ENCODE results near the gene GDPD5. TPM values are rescaled to one million over a fixed set of nuclear protein-coding genes. Genes with fewer than 3 reads are reported as not detected.

The GDPD5 gene
- total and polyA plus RNA-seq, 10 of the 15 experiments (the other 5 are each of a cell fraction or from before 2014, with no cell fraction given), result 0.10 to 30.0 (median 6.7) TPM

- BruUV-seq (replicated peaks), result no TSS peak
- Histone ChIP-seq H3K4me1 (ENCODE audit: control insufficient read depth, insufficient read depth, low read length) (no peaks in the 10 kb centered on the region; the same call in 1 of the 2 replicates), H3K79me2 (ENCODE audit: control insufficient read depth, insufficient read depth, low read length) (peaks cover 72% of the 10 kb centered on the region), H3K36me3 (ENCODE audit: control insufficient read depth in 2 of 2, insufficient read depth in 2 of 2, low read length in 1 of 2) (peaks cover 25 to 56% of the 10 kb centered on the region in 2 experiments), H3K9ac (ENCODE audit: control insufficient read depth, insufficient read depth, low read length) (peak overlapping the region; percentile 37; the same call in 1 of the 2 replicates), H3K4me3 (peak overlapping the region; percentile 88), H4K20me1 (ENCODE audit: control insufficient read depth, insufficient read depth) (peaks cover 39% of the 10 kb centered on the region), H3K27ac (ENCODE audit: control insufficient read depth, insufficient read depth) (no peak overlapping the region; the same call in 1 of the 2 replicates), H3K9me3 (replicated peaks; ENCODE audit: control insufficient read depth, insufficient read depth, low read length) (no peaks in the 10 kb centered on the region), H3K27me3 (replicated peaks in 1 of 2; ENCODE audit: control insufficient read depth in 2 of 2, insufficient read depth in 2 of 2, low read length in 1 of 2) (no peaks in the 10 kb centered on the region), H3K4me2 (ENCODE audit: control insufficient read depth, insufficient read depth) (peak overlapping the region; percentile 38), H2AFZ (ENCODE audit: control insufficient read depth, low read depth, low read length) (no peak overlapping the region)
- intact Hi-C loops (cut with micrococcal nuclease; ENCODE audit: unreplicated experiment) (no loop called here), in situ Hi-C loops (cut with MboI) (no loop called here)
- 69% methylated on average over 1 of the region's 1 CpG for WGBS (ENCODE audit: insufficient coverage, insufficient replicate concordance, low lambda C conversion rate, missing lambda C conversion rate)
- CTCF ChIA-PET, result interaction anchor here (1.2 kb wide), 1 partner anchor 18 kb away, joined by 3 read pairs; no protein-coding TSS in a partner anchor
- RAD21 ChIA-PET (ENCODE audit: unreplicated experiment), result no interaction called here
- POLR2A ChIA-PET, result no interaction called here
- no peak for DNase-seq (ENCODE audit: low read depth, low spot score)
- no peak for TF ChIP-seq PML (IDR thresholded peaks at IDR 0.05; ENCODE audit: low read length)
- no peak for TF ChIP-seq CHD4 (IDR thresholded peaks at IDR 0.05)
- TF ChIP-seq BACH1 (IDR thresholded peaks at IDR 0.05; ENCODE audit: borderline replicate concordance), result peak; percentile 32; the same call in 1 of the 2 replicates
- TF ChIP-seq ATF3 (IDR thresholded peaks at IDR 0.05; ENCODE audit: borderline replicate concordance, extremely low read depth, low read depth, low read length), result no peak
- TF ChIP-seq ZZZ3 (IDR thresholded peaks at IDR 0.05; ENCODE audit: control insufficient read depth, insufficient read length, low read depth), result no peak
- TF ChIP-seq TAF1 (IDR thresholded peaks at IDR 0.05; ENCODE audit: borderline replicate concordance, low read depth, low read length), result no peak
- no peak for TF ChIP-seq GABPA (IDR thresholded peaks at IDR 0.05; ENCODE audit: low read depth)
- TF ChIP-seq RAD51 (IDR thresholded peaks at IDR 0.05), result no peak
- no peak for TF ChIP-seq RELB (IDR thresholded peaks at IDR 0.05; ENCODE audit: low read depth)
- TF ChIP-seq POLR2AphosphoS5 (IDR thresholded peaks at IDR 0.05; ENCODE audit: low read length), result peak; percentile 68
- TF ChIP-seq DPF2 (IDR thresholded peaks at IDR 0.05), result no peak
- TF ChIP-seq SMC3 (IDR thresholded peaks at IDR 0.05; ENCODE audit: borderline replicate concordance, low read length), result no peak
- no peak for FAIRE-seq
- no peak for ATAC-seq
- SMC1A ChIA-PET (ENCODE audit: uncharacterized antibody, unreplicated experiment), result interaction anchor here (1.4 kb wide), 1 partner anchor 10 kb away, joined by 3 read pairs; no protein-coding TSS in a partner anchor
These were observed 122.7 kb downstream of the GDPD5 start for GRCh38 chr11:75403037-75403436.
